Stimulated activated CD4-positive, alpha-beta T cell treated with anti-CD3 and anti-CD28 coated beads, Interleukin-12 subunit alpha, Interleukin-12 subunit beta, amount 100 ng/mL, for 24 hours (primary cell): ENCODE data around the gene FAM98C.
"Not testable (repeated sequence)": the region's sequence is repeated elsewhere in the genome, so short reads cannot be mapped to it uniquely, and the experiment has no call there.

Experiments used
- DNase-seq, 2 experiments: peaks; one replicate each; pipeline ENCODE4 v3.0.0-alpha.2; 2020; ENCODE audit warnings: low read depth in 2 of 2

FAM98C gene

DNA sequence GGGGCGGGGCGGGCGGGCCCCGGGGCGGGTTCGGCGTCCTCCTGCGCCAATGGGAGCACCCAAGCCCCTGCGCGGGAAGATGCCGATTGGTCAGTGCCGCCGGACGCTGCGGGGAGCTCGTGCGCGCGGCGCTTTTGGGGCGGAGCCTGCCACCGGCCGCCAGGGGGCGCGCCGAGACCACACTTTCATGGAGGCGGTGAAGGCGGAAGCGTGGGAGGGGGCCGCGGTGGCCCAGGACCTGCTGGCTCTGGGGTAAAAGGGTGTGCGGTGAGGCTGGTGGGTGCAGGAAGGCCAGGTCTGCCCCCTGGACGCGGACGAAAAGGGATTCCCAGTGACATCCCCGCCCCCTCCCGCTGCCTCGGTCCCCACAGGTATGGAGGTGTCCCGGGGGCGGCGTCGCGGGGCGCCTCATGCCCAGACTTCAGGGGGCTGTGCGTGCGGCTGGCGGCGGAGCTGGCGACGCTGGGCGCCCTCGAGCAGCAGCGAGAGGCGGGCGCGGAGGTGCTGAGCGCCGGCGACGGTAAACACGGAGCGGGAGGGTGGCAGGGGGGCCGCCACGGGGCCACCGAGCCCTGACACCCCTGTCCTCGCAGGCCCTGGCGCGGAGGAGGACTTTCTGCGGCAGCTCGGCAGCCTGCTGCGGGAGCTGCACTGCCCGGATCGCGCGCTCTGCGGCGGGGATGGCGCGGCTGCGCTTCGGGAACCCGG, at the start of gene FAM98C:
Gene FAM98C, plus strand, starts transcription at position 127 of the 708 bp plus-strand sequence. Its CDS starts 61 bp downstream, at position 188.
- DNase-seq = peak; percentile 95

DNA sequence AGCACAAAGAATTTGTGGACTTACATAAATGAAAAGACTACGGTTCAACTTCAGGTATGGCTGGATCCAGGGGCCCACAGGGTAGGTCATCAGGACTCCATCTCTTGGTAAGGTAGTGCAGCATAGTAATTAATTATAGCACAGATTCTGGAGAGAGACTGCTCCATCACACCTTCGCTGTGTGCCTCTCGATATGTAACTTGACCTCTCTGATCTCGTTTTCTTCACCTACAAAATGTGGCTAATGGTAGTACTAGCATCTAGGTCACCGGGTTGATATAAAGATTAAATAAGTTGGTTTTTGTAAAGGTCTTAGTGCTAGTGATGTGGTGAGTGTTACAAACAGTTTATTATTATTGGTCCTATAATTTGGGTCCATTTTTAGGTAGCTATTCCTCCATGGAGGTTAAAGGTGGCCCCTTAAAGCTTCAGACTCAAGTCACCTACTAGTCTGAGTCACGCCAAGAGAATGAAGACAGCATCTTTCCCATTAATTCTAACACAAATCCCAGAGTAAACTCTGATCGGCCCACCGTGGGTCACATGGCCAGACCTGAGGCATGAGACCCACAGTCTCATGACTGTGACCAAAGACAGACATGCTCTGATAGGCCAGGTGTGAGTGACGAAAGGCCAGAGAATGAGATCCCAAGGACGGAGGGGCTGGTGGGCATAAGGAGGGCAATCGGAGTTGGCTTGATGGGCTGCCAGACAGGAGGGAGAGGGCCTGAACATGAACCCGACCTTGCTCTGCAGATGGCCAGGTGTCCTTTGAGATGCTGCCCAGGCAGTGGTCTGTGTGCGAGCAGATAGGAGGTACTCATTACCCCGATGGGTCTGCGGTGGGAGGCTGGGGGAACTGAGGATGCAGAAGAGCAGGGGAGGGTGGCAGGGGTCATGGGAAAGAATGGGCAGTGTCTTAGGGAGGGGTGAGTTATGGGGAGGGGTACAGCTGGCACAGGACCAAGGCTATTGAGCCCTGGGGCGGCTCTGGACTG, 46.9 kb upstream of the FAM98C start:
- no peak for DNase-seq

DNA sequence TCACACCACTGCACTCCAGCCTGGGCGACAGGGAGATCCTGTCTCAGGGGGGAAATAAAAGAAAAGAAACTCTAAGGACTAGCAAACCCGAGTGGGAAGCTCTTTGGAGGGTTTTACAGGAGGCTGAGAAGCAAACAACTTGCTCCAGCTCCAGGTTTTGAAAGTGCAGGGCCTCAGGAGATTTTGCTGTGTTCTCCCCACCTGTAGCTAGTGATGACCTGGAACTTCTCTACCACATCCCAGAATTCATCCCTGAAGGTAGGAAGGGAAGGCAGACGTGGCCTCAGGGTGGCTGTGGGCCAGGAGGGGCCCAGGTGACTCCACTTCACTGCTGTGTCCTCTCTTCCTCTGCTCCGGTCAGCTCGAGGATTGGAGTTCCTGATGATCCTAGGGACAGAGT, 44.8 kb upstream of the FAM98C start:
- no peak for DNase-seq

DNA sequence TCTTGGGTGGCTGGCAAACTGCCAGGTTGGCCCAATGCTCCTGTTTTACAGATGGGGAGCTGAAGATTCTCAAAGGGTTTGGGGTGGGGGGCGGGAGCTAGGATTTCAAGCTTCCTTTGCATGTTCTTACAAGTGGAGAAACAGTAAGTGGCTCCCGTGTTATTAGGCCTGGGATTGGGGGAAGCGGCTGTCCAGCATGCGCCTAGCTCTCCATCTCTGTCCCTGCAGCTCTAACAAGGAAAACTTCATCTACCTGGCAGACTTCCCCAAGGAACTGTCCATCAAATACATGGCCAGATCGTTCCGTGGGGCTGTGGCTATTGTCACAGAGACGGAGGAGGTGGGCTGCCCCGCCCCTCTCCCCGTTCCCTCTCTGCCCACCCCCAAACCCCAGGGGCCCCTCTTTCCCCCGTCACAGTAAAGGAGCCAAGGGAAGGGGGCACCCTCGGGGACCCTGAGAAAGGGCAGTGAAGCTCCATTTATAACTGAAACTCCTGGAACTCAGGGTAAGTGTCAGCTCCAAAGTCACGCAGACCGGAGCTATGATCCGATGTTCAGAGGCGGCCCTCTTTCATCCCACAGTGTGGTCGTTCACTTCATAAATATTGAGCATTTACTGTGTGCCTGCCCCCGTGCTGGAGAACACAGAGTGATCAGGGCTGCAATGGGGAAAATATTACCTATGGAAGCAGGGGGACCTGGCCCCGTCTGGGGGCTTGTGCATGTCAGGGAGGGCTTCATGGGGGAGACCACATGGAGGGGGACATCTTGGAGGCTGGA, 43.5 kb upstream of the FAM98C start:
- no peak for DNase-seq

DNA sequence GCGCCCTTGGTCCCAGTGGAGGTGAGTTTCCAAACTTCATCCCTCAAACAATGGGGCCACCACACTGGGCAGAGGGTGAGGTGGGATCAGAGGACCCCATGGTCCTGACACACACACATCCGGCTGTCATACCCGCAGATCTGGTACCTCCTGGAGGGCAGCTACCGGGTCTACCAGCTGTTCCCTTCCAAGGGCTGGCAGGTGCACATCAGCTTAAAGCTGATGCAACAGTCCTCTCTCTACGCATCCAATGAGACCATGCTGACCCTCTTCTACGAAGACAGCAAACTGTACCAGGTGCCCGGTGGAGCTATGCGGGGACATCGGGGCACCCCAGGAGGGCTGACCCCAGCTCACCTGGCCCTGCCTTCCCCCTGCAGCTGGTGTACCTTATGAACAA, 42.5 kb upstream of the FAM98C start:
- DNase-seq = no peak

DNA sequence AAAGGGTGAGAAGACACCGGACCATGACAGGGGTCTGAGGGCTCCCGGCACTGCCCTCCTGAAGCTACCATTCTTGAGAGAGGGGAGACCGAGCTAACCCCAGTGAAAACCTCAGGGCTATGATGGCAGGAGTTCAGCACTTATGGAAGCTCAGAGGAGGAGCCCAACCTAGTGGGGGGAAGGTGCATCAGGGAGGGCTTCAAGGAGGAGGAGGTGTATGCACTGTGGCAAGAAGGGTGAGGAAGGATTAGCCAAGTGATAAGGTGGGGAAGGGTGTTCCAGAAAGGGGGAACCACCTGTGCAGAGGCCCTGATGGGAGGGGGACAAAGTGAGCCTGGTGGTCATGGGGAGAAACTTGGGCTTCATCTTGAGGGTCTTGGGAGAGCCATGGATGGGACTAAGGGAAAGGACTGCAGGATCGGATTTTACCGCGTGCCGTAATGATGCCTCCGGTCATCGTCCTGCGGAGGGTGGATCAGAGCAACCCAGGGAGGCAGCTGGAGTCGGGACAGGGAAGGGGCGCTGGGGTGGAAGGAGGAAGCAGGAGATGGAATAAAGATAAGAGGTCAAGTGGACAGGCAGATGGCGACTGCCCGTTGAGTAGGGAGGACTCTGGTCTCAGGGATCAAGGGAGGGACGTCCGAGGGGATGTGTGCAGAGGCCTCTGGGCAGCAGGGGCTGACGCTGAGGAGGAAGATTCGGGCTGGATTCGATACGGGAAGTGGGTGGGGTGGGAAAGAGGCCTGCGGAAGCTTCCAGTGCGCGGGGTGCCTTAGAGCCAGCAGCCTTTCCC, 41.9 kb upstream of the FAM98C start:
- DNase-seq = no peak

DNA sequence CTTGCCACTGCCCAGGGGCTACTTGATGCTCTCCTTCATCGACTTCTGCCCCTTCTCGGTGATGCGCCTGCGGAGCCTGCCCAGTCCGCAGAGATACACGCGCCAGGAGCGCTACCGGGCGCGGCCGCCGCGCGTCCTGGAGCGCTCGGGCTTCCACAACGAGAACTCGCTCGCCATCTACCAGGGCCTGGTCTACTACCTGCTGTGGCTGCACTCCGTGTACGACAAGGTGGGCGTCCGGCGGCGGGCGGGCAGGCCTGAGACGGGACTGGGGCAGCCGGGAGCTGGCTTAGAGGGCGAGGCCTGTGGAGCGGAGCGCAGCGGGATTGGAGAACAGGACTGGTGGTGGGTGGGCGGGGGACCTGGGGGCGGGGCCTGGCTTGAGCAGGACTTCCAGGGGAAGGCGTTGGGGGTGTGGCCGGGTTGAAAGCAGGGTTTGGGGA, 41.2 kb upstream of the FAM98C start:
- DNase-seq = peak; percentile 26 to 73

DNA sequence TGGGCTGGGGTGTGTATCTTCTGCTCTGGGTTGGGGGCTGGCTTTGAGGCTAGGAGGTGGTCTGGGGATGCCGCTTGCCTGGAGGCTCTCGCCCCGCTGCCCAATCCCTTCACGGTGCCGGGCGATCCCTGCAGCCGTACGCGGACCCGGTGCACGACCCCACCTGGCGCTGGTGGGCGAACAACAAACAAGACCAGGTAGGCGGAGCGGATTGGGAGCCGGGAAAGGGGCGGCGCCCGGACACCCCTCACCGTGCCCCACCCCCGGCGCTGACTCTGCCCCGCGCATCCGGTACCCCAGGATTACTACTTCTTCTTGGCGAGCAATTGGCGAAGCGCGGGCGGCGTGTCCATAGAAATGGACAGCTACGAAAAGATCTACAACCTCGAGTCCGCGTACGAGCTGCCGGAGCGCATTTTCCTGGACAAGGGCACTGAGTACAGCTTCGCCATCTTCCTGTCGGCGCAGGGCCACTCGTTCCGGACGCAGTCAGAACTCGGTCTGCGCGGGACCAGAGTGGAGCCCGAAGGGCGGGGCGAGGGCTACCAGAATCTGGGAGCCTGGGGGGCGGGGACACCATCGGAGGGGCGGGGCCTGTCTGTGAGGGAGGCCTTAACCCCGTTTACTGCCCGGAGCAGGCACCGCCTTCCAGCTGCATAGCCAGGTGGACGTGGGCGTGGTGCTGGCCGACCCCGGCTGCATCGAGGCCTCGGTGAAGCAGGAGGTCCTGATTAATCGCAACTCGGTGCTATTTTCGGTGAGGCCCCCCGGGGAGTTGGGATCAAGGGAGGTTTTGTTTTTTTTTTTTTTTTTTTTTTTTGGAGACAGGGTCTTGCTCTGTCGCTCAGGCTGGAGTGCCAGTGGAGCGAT, 40.6 kb upstream of the FAM98C start:
- DNase-seq = peak; percentile 52 to 92

DNA sequence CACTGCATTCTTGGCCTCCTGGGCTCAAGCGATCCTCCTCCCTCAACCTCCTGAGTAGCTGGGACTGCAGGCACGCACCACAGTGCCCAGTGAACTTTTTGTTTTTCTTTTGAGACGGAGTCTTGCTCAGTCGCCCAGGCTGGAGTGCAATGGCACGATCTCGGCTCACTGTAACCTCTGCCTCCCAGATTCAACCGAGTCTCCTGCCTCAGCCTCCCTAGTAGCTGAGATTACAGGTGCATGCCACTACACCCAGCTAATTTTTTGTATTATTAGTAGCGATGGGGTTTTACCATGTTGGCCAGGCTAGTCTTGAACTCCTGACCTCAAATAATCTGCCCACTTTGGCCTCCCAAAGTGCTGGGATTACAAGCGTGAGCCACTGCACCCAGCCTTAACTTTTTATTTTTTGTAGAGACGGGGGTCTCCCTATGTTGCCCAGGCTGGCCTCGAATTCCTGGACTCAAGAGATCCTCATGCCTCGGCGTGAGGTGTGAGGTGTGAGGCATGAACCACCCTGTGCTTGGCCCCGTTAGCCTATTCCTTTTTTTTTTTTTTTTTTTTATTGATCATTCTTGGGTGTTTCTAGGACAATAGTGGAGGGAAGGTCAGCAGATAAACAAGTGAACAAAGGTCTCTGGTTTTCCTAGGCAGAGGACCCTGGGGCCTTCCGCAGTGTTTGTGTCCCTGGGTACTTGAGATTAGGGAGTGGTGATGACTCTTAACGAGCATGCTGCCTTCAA, 39.8 kb upstream of the FAM98C start:
- not testable (repeated sequence) for DNase-seq

DNA sequence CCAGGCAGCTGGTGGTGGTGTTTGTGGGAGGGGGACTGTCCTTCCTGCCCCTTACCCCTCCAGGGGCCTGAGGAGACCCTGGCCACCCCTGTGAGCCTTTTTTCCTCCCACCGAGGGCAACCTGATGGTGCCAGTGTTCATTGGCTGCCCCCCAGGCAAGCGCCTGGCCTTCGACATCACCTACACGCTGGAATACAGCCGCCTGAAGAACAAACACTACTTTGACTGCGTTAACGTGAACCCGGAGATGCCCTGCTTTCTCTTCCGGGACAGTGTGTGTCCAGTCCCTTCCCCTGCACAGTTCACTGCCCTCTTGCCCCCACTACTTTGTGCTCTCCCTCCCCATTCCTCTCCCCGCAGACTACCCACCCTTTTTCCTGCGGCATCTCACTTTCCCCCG, 35.9 kb upstream of the FAM98C start:
- DNase-seq = no peak

DNA sequence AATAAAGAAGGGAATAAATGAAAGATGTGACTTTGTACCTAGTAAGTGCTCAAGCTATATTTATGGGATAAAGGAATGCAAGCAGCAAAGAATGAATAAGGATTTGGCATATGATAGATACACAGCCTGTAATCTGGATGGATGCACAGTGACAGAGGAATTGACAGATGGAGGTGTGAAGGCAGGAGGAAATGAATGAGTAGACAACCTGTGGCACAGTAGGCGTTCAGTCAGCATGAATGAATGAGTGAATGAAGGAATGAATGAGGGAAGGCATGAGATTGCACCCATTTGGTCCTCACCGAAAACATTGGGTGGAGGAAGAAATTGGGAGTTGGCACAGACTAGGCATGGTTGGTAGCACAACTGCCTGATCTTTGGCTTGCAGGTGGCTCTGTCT, 33.3 kb upstream of the FAM98C start:
- DNase-seq = no peak

DNA sequence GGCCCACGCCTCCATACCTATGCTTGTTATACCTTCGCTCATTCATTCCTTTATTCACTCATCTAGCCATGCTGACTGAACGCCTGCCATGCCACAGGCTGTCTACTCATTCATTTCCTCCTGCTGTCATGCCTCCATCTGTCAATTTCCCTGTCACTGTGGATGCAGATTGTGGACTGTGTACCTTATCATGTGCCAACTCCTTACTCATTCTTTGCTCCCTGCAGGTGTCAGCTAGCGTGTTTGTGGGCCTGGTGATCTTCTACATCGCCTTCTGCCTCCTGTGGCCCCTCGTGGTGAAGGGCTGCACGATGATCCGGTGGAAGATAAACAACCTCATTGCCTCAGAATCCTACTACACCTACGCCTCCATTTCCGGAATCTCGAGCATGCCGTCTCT, 32.6 kb upstream of the FAM98C start:
- DNase-seq = no peak

DNA sequence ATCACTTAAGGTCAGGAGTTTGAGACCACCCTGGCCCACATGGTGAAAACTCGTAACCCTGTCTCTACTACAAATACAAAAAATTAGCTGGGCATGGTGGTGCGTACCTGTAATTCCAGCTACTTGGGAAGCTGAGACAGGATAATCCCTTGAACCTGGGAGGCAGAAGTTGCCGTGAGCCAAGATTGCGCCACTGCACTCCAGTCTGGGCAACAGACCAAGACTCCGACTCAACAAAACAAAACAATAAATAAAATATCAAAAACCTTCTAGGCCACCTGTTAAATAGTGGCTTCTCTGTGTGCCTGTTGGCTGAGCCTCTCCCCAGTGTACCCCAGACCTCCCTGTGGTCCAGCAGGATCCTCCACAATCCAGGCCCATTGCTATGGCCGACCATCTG, 31.8 kb upstream of the FAM98C start:
- no peak for DNase-seq

DNA sequence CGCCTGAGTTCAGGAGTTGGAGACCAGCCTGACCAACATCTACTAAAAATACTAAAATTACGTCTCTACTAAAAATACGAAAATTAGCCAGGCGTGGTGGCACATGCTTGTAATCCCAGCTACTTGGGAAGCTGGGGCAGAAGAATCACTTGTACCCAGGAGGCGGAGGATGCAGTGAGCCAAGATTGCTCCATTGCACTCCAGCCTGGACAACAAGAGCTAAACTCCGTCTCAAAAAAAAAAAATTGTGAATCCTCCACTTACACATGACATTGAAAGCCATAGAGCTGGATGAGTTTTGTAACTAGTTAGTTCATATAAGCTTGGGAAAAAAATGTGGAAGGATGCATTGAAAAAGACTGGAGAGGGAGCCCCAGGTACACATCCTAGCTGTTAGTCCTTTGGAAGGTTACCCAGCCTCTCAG, 29.0 kb upstream of the FAM98C start:
- DNase-seq = no peak

DNA sequence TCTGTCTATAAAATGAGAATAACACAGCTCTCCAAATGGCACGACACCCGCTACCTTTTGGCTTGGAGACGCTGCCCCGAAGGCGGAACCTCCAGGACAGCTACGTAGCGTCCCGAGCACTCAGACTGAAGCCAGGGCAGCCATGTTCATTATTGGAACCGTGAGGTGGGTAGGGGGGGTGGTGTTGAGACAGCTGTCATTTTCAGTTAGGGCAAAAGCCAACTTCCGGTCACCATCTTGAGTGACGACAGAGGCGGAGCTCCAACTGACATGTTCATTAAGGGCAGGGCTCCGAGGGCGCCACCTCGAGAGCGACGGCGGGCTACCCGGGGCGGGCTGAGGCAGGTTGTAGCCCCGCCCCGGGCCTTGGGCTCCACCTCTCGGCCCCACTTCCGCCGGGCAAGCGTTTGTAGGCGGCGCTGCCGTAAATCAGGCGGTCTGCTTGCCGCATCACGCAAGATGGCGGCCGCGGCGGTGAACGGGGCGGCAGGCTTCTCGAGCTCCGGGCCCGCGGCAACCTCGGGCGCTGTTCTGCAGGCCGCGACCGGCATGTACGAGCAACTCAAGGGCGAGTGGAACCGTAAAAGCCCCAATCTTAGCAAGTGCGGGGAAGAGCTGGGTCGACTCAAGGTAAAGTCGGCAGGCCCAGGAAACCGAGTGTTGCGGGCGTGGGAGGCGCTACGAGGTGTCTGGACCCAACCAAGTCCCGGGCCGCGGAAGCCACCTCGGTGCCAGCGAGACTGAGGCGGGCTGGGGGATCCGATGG, 28.4 kb upstream of the FAM98C start, which contains the start of gene PSMD8:
Gene PSMD8, plus strand, starts transcription at position 240 of the 766 bp plus-strand sequence. Its CDS starts 31 bp downstream, at position 271.
- DNase-seq = peak; percentile 95 to 97

DNA sequence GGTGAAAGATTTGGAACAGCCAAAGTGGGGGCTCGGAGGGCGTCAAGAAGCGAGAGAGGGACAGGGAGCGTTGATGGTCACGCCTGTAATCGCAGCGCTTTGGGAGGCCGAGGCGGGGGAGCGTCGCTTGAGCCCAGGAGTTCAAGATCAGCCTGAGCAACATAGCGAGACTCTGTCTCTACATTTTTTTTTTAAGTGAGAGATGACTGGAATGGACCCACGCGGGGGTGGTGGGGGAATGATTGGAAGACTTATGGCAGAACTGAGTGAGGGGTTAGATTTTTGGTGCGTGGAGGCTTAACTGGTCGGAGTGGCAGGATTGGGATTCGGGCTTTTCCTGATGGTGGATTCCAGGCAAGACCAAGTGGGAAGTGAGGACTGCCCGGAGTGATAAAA, 27.8 kb upstream of the FAM98C start:
- DNase-seq = no peak

DNA sequence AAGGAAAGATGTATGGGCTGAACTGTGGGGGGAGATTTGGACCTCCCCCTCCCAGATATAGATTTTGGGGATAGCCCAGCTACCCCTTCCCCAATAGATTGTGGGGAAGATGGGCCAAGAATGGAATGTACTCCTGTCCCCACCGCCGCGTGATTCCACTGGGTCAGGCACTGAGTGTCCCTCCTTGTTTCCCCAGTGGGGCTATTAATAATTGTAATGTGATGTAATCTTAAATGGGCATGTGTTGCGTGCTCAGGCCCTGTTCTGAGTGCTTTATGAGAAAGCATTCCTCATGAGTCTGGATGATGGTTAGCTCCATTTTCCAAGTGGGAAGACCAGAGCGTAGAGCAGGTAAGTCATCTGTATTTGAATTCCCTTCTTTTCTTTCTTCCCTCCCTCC, 27.1 kb upstream of the FAM98C start:
- DNase-seq = no peak

DNA sequence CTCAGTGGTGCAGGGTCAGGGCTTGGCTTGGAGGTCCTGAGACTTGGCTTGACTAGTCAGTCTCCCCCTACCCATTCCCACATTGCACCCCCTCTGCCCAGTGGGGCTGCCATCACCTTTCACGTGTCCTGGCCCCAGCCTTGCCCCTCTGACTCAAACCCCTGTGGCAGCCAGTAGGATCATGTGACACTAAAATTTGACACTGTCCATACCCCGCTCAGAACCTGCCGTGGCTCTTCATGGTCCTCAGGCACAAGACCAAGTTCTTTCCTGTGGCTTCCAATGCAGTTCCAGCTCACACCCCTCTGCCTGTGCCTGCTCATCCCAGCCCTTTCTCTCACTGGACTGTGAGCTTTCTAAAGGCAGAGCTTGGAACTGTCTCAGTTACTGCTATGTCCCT, 26.3 kb upstream of the FAM98C start:
- no peak for DNase-seq

DNA sequence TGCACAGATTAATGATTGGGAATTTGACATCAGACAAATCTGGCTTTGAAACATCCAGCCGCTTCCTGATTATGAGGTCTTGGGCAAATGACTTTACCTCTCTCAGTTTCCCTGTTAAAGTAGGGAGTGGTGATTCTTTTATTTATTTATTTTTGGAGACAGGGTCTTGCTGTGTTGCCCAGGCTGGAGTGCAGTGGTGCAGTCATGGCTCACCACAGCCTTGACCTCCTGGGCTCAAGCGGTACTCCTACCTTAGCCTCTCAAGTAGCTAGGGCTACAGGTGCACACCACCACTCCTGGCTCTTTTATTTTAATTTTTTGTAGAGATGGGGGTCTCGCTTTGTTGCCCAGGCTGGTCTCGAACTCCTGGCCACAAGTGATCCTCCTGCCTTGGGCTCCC, 25.8 kb upstream of the FAM98C start:
- DNase-seq = no peak
